Lung (tissue), 12 donors: ENCODE results near the gene KLF6. TPM values are rescaled to one million over a fixed set of nuclear protein-coding genes. Genes with fewer than 3 reads are reported as not detected.

Experiments
- ATAC-seq: fragments of 200-7000 bp; cut with Tn5 transposase; one replicate; pipeline ENCODE4 v1.9.1; 2020; ENCODE audit warnings: moderate number of reproducible peaks; ENCODE audit not compliant: insufficient read depth, low FRiP score
- DNase-seq, 3 donors: peaks; one replicate each; pipeline ENCODE4 v3.0.0-alpha.2; 2013 to 2017
- H3K27ac ChIP-seq, 2 donors: one replicate each; pipeline ENCODE4 v1.5.1; 2013; ENCODE audit warnings: mild to moderate bottlenecking in 2 of 2, moderate library complexity in 2 of 2, control low read depth in 1 of 2, inconsistent platforms in 1 of 2, low read depth in 1 of 2, low read length in 1 of 2
- H3K27me3 ChIP-seq, 3 donors: one replicate each; pipeline ENCODE4 v1.5.1; 2013; ENCODE audit warnings: low read length in 2 of 3; ENCODE audit not compliant: control insufficient read depth in 3 of 3, insufficient read depth in 3 of 3
- H3K36me3 ChIP-seq, 4 donors: one replicate each; pipeline ENCODE4 v1.5.1; 2013; ENCODE audit warnings: low read length in 4 of 4, mild to moderate bottlenecking in 1 of 4, moderate library complexity in 1 of 4; ENCODE audit not compliant: control insufficient read depth in 4 of 4, insufficient read depth in 4 of 4
- H3K4me1 ChIP-seq, 5 donors: one replicate each; pipeline ENCODE4 v1.5.1; 2013; ENCODE audit warnings: low read length in 5 of 5, mild to moderate bottlenecking in 2 of 5, moderate library complexity in 1 of 5; ENCODE audit not compliant: control insufficient read depth in 5 of 5, insufficient read depth in 5 of 5
- H3K4me3 ChIP-seq: one replicate; pipeline ENCODE4 v1.5.1; 2013; ENCODE audit warnings: mild to moderate bottlenecking, control low read depth, moderate library complexity
- H3K9ac ChIP-seq, 2 donors: one replicate each; pipeline ENCODE4 v1.5.1; 2013; ENCODE audit warnings: low read length in 2 of 2, control low read depth in 1 of 2; ENCODE audit not compliant: insufficient read depth in 1 of 2
- H3K9me3 ChIP-seq, 4 donors: one replicate each; pipeline ENCODE4 v1.5.1; 2013; ENCODE audit warnings: low read length in 3 of 4, mild to moderate bottlenecking in 1 of 4, moderate library complexity in 1 of 4; ENCODE audit not compliant: control insufficient read depth in 4 of 4, insufficient read depth in 3 of 4
- CTCF ChIP-seq: IDR thresholded peaks from 2 replicates; pipeline ENCODE4 v1.5.1; 2012; ENCODE audit warnings: mild to moderate bottlenecking; ENCODE audit errors: control extremely low read depth, extremely low read depth
- WGBS, 2 donors: extraction: QIAGEN DNeasy Blood & Tissue Kit; methylation state at CpG; one replicate each; pipeline ENCODE4 v1.1.7; 2013; 5-methylcytosine and 5-hydroxymethylcytosine counted together
- polyA plus RNA-seq, 2 donors: library from polyadenylated mRNA; stranded (reverse); fragments of 200-250 nt; gene quantifications; one replicate each; pipeline ENCODE4 v1.2.1, GENCODE V29; 2013
- total RNA-seq, 2 donors: library from RNA; depleted of rRNA in 1 of 2; stranded (reverse); fragments of >200 nt in 1 of 2; gene quantifications; one replicate each; pipeline ENCODE4 v1.2.1, GENCODE V29; 2014 to 2021
- donor health status: control.
- donor health status: control.
- donor health status: Bipolar disorder and iron deficiency.
- donor health status: healthy.
- donor health status: DM: yes; HTN: yes; CAD: no.

The KLF6 gene
- total and polyA plus RNA-seq, 4 donors, result 45.6 to 264 (median 160) TPM

GRCh38 chr10:3785851-3786271 is 852 bp upstream of the KLF6 start:
- H3K27me3 ChIP-seq, result no peaks in the 10 kb centered on the region
- ATAC-seq (no peak), DNase-seq (peak; percentile 59 to 80 (median 74))
- no peak for TF ChIP-seq CTCF
- H3K27ac ChIP-seq, result peak overlapping the region; percentile 98 to 100
- H3K9ac ChIP-seq, result peak overlapping the region; percentile 92 to 95
- 1 to 2% methylated on average over 15 to 18 of the region's 18 CpGs for WGBS, 2 donors
- H3K4me3 ChIP-seq, result peak overlapping the region; percentile 66
- peaks cover 9 to 26% (median 11%) of the 10 kb centered on the region in 4 donors for H3K36me3 ChIP-seq
- peaks cover 0 to 34% (median 8%) of the 10 kb centered on the region in 5 donors for H3K4me1 ChIP-seq
- H3K9me3 ChIP-seq, result peaks cover 0 to 5% (median 2%) of the 10 kb centered on the region in 4 donors

GRCh38 chr10:3785251-3785850 is 342 bp upstream of the KLF6 start:
- Histone ChIP-seq H3K4me1 (peaks cover 0 to 39% (median 11%) of the 10 kb centered on the region in 5 donors), H3K27me3 (no peaks in the 10 kb centered on the region), H3K4me3 (peak overlapping the region; percentile 66), H3K9me3 (peaks cover 0 to 3% (median under 1%) of the 10 kb centered on the region in 4 donors), H3K36me3 (peaks cover 9 to 31% (median 15%) of the 10 kb centered on the region in 4 donors), H3K9ac (peak overlapping the region; percentile 92 to 95), H3K27ac (peak overlapping the region; percentile 99 to 100)
- WGBS, 2 donors, result 1% methylated on average over 47 to 76 of the region's 76 CpGs
- no peak for TF ChIP-seq CTCF
- DNase-seq (peak; percentile 99 to 100 (median 99)), ATAC-seq (peak; percentile 82)

GRCh38 chr10:3783682-3784432 is 1.2 kb downstream of the KLF6 start:
- Histone ChIP-seq H3K36me3 (peaks cover 22 to 46% (median 29%) of the 10 kb centered on the region in 4 donors), H3K4me3 (peak overlapping the region; percentile 88), H3K9ac (peak overlapping the region; percentile 96 to 100), H3K4me1 (peaks cover 11 to 54% (median 11%) of the 10 kb centered on the region in 5 donors), H3K27me3 (no peaks in the 10 kb centered on the region), H3K9me3 (peaks cover 0 to 2% (median 0%) of the 10 kb centered on the region in 4 donors), H3K27ac (peak overlapping the region; percentile 100)
- 0% methylated on average over 22 of the region's 22 CpGs for WGBS, 2 donors
- no peak for ATAC-seq
- peak; percentile 78 to 92 (median 91) for DNase-seq
- TF ChIP-seq CTCF, result no peak
